Right lung (tissue), 5 donors: ENCODE measurements around the gene GNAT2. TPM values are rescaled to one million over a fixed set of nuclear protein-coding genes. Genes with fewer than 3 reads are reported as not detected.
A peak's percentile ranks its signal among the peaks of the same experiment; 100 is the strongest.

Experiments used
- DNase-seq, 2 donors: peaks; one replicate each; pipeline ENCODE4 v3.0.0-alpha.2; 2013
- polyA plus RNA-seq, 5 donors: library from polyadenylated mRNA; unstranded; fragments of 120-200 nt; gene quantifications; one replicate each; pipeline versions ENCODE4 v1.2.1 to v1.2.3, GENCODE V29; 2013; ENCODE audit warnings: inconsistent platforms in 1 of 5, low replicate concordance in 1 of 5; ENCODE audit not compliant: insufficient read length in 5 of 5, insufficient read depth in 1 of 5

GNAT2 gene
- polyA plus RNA-seq, 5 donors = 0.11 TPM; not detected in 4

GRCh38 chr1:109627692-109628399, 8.4 kb upstream of the GNAT2 start:
- no peak for DNase-seq

- DNase-seq = no peak
Measured at GRCh38 chr1:109626682-109627408, 7.4 kb upstream of the GNAT2 start.

DNA sequence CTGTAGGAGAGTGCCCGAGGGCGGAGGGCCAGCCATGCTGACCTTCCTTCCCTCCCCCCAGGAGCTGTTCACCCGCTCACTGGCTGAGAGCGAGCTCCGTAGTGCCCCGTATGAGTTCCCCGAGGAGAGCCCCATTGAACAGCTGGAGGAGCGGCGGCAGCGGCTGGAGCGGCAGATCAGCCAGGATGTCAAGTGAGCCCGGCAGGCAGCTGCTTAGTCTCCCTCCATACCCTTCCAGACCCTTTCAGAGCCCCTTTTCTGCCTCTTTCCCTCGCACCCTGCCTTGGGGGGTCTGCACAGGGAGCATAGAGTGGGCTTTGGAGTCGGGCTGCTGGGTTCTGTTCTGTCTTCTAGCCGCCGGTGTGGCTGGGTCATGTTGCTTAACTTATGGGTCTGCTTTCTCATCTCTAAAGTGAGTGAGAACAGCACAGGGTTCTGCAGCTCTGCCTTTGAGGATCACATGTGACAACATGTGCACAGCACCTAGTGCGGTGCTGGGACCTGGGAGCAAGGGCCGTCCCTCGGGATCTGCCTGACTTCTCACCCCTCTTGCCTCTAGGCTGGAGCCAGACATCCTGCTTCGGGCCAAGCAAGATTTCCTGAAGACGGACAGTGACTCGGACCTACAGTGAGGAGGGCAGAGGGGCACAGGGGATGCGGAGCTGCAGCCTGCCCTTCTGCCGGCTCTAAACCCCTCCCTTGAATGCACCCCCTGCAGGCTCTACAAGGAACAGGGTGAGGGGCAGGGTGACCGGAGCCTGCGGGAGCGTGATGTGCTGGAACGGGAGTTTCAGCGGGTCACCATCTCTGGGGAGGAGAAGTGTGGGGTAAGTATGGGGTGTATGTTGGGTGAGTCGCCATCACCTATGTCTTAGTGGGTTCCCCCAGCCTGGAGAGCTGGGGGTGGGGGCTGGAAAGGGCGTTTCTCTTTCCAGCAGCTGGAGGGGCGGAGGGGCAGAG, 6.5 kb upstream of the GNAT2 start:
- no peak for DNase-seq

- DNase-seq = no peak
Measured at GRCh38 chr1:109625176-109625575, 5.8 kb upstream of the GNAT2 start.

- DNase-seq = no peak
Measured at GRCh38 chr1:109624201-109625010, 5.0 kb upstream of the GNAT2 start.

- DNase-seq = no peak
Measured at GRCh38 chr1:109623601-109624161, 4.3 kb upstream of the GNAT2 start.

DNA sequence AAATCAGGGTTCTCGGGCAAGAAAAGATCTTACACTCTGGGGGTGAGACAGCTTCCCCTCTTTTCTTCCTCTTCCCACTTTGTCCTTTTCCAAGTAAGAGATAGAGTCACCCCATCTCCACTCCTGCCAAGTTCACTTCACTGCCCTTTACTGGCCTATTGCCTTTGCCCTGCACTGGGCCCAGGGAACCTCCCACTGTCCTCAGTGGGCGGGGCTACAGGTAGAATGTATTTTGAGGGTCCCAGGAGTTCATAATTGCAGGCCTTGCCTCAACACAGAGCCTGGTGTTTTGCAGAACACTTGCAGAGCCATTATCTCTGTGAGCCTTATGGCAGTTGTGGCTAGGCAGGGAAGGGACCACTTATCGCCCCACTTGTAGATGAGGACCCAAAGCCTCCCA, 3.5 kb upstream of the GNAT2 start:
- DNase-seq = no peak

DNA sequence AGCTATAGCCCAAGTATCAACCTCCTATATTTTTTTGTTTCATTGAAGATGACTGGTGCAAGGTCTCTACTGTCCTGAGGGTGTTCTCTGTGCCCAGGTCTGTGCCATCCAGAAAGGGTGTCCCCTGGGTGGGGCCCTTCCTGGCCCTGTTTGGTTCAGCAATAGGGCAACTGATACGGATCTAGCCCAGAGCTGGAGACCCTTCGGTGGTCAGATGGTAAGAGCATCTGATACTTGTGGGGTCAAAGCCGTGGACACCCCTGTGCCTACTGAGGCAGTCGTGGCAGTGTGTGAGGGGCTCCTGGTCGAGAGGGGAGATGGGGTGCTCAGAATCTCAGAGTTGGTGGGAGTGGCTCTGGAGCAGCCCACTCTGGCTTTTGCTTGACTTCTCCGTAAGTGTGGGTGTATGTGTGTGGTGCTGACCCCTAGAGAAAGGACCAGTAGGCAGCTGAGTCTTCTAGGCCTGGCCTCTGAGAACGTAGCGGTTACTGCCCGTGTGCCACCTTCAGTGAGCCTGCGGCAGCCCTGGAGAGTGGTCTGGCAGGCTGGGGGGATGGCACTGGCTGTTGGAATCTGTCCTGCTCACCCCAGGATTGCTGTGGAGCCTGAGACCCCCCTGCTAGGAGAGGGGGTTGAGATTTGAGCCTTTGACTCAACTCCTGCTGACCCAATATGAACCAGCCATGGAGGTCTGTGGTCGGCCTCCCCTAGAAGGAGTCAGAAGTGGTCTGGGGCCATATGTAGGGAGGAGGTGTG, 2.9 kb upstream of the GNAT2 start:
- no peak for DNase-seq

DNA sequence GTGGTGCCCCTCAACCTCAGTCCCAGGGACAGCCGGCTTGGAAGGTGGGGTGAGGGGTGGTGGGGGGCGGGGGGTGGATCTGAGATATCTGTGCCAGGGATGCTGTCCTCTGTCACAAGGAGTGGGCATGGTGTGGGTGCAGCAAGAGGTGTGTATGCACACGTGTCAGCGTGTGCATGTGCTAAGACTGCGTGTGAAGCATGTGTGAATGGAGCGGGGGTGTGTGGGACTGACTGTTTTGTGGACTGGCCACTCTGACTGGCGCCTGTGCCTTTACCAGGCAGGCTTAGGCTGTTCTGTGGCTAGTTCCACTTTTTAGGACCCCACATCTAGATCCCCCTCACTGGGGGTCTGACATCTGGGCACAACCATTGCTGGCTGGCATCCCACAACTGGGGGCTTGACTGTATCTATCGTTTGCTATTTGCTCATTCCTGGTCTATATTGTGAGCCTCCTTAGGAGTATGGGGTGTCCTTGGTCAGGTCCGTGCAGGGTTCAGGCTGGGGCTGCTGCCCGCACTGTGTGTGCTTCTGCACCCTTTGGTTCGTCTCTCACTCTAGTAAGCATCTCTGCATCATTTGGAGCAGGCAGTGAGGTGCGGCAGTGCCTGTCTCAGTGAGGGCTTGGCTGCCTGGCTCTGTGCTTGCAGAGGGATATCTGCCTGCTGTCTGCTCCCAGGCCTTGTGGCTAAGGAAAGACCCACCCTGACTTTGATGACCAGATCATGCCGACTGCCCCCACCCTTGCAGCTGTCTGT, 2.1 kb upstream of the GNAT2 start:
- no peak for DNase-seq

GRCh38 chr1:109620841-109621286, 1.4 kb upstream of the GNAT2 start:
- DNase-seq = peak; percentile 90 to 92

- peak; percentile 55 to 60 for DNase-seq
Measured at GRCh38 chr1:109620401-109620791, 980 bp upstream of the GNAT2 start.

GRCh38 chr1:109618661-109619575, 498 bp downstream of the GNAT2 start:
- DNase-seq = no peak

GRCh38 chr1:109617291-109617801, 2.1 kb downstream of the GNAT2 start:
- no peak for DNase-seq

DNA sequence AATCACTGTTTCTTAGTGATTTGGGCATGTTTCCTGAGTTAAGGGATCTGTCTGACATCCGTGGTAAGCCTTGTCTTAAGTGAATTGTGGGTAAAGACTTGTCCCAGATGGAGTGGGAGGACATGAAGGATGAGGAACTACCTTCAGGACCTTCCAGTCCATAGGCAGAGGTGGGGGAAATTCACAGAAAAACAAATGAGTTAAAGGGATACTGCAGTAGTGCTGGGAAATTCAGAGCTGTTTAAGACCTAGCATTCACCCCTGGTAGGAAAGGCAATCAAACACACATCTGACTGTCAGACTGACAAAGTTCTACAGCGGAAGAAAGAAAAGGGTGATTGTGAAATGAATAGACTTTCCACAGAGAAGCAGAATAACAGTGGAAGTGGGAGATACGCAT, 3.0 kb downstream of the GNAT2 start:
- no peak for DNase-seq

DNA sequence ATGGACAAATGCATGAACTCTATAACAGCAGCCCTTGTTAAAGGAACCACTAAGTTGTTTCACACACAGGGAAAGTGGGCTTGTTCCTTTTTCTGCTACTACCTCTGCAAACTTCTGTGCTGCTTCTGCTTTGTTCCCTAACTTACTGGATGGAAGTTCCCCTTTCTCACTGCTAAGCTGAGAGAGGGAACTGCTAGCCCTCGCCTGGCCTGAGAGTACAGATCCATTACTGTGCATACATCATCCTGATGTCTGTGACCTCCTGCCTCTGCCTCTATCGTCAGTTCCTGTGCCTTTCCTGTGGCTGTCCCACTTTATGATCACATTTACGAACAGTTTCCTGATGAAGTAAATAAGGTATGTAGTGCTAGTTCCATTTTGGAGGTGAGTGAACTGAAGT, 3.5 kb downstream of the GNAT2 start:
- DNase-seq = no peak

DNA sequence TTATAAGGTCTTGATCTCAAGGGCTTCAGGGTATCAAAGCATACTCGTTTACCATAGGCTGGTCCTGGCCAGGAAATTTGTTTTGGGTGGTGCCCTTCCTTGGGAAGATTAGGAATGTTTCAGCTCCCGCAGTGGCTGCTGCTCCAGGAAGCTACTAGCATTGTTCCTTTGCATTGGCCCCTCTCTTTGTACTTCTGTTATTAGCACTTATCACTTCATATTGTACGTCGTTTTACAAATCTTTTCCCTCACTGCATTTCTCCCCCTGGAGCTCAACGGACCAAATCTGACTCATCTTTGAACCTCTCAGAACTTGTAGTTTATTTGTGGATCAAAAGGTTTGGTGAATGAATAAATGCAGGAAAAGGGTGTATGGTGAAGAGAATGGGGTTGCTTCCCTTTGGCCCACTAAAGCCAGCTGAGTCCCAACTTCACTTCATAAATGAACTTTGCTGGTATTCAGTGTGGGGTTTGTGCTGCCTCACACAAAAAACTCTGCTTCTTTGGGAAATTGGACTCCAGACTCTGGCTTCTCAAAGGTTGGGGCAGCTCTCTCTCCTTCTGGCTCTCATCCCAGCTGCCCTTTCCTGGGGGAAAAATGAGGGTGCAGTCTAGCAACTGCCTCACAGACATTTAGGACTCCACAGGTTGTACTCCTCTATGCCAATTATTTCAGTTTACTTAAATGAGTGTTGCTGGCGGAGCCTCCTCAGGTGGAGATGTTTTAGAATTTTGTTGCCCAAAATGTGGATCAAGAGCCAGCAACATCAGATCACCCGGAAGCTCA, 5.9 kb downstream of the GNAT2 start:
- DNase-seq = no peak

- DNase-seq = no peak
Measured at GRCh38 chr1:109611308-109611990, 8.0 kb downstream of the GNAT2 start.
